Liver (tissue), 3 donors: ENCODE data around the gene CREBBP.

Experiments
- EGR1 ChIP-seq, 2 donors: IDR thresholded peaks; 2 replicates each; pipeline ENCODE4 v1.6.1; 2016 to 2018; ENCODE audit warnings: antibody characterized with exemption in 2 of 2, low read depth in 2 of 2
- JUND ChIP-seq, 2 donors: IDR thresholded peaks; 2 replicates each; pipeline ENCODE4 v1.6.1; 2016; ENCODE audit warnings: antibody characterized with exemption in 2 of 2
- TF ChIP-seq, protein P1 (sequence below): fragments of 150-350 bp; IDR thresholded peaks from 2 replicates; pipeline ENCODE4 v1.5.1; 2017; ENCODE audit warnings: improper control_type of control experiment, low read depth, low read length; ENCODE audit not compliant: missing input control
- TF ChIP-seq, protein P2 (sequence below): IDR thresholded peaks from 2 replicates; pipeline ENCODE4 v1.6.1; 2016; ENCODE audit warnings: antibody characterized with exemption, mild to moderate bottlenecking
- TF ChIP-seq, protein P3 (sequence below): IDR thresholded peaks from 2 replicates; pipeline ENCODE4 v1.6.1; 2016; ENCODE audit warnings: antibody characterized with exemption
- donor health status: healthy.
- donor health status: healthy.

DNA sequence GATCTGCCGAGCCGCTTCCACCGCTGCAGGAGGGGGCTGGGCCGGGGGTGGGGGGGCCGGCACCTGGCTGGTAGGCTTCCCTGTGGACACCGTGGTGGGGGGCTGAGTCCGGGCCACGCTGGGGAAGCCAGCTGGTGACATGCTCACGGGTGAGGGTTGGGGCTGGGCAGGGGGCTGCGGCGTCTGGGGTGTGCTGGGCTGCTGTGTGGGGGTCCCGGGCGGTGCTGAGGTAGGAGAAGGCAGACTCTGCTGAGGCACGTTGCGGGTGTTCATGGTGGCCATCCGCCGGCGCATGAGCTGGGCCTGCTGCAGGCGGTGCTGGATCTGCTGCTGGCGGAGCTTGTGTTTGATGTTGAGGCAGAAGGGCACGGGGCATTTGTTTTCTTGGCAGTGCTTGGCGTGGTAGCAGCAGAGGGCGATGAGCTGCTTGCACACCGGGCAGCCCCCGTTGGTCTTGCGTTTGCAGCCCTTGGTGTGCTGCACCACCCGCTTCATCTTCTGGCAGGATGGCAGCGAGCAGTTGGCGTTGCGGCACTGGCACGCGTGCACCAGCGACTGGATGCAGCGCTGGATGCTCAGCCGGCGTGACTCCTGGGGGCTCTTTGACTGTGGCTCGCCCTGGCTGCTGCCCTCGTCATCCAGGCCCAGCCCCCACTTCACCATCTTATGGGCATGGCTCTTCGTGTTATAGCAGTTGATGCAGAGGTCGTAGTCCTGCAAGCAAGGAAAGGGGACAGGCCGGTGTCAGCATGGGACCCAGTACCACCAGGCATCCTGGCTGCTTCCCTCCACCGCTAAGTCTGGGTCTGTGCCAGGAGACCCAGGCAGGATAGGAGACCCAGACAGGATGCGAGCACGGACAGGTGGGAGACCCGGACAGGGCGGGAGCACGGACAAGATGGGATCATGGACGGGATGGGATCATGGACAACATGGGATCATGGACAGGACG lies 151.1 kb downstream of the CREBBP start:
- TF ChIP-seq, protein P1, sequence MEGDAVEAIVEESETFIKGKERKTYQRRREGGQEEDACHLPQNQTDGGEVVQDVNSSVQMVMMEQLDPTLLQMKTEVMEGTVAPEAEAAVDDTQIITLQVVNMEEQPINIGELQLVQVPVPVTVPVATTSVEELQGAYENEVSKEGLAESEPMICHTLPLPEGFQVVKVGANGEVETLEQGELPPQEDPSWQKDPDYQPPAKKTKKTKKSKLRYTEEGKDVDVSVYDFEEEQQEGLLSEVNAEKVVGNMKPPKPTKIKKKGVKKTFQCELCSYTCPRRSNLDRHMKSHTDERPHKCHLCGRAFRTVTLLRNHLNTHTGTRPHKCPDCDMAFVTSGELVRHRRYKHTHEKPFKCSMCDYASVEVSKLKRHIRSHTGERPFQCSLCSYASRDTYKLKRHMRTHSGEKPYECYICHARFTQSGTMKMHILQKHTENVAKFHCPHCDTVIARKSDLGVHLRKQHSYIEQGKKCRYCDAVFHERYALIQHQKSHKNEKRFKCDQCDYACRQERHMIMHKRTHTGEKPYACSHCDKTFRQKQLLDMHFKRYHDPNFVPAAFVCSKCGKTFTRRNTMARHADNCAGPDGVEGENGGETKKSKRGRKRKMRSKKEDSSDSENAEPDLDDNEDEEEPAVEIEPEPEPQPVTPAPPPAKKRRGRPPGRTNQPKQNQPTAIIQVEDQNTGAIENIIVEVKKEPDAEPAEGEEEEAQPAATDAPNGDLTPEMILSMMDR: no peak
- TF ChIP-seq JUND (IDR thresholded peaks at IDR 0.05) (no peak), EGR1 (IDR thresholded peaks at IDR 0.05; ENCODE audit: low read depth in 2 of 2) (no peak)
- TF ChIP-seq, protein P2, sequence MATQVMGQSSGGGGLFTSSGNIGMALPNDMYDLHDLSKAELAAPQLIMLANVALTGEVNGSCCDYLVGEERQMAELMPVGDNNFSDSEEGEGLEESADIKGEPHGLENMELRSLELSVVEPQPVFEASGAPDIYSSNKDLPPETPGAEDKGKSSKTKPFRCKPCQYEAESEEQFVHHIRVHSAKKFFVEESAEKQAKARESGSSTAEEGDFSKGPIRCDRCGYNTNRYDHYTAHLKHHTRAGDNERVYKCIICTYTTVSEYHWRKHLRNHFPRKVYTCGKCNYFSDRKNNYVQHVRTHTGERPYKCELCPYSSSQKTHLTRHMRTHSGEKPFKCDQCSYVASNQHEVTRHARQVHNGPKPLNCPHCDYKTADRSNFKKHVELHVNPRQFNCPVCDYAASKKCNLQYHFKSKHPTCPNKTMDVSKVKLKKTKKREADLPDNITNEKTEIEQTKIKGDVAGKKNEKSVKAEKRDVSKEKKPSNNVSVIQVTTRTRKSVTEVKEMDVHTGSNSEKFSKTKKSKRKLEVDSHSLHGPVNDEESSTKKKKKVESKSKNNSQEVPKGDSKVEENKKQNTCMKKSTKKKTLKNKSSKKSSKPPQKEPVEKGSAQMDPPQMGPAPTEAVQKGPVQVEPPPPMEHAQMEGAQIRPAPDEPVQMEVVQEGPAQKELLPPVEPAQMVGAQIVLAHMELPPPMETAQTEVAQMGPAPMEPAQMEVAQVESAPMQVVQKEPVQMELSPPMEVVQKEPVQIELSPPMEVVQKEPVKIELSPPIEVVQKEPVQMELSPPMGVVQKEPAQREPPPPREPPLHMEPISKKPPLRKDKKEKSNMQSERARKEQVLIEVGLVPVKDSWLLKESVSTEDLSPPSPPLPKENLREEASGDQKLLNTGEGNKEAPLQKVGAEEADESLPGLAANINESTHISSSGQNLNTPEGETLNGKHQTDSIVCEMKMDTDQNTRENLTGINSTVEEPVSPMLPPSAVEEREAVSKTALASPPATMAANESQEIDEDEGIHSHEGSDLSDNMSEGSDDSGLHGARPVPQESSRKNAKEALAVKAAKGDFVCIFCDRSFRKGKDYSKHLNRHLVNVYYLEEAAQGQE: no peak
- TF ChIP-seq, protein P3, sequence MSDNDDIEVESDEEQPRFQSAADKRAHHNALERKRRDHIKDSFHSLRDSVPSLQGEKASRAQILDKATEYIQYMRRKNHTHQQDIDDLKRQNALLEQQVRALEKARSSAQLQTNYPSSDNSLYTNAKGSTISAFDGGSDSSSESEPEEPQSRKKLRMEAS: no peak
